Kidney (tissue), 14 donors: ENCODE results near the gene DLG5. TPM values are rescaled to one million over a fixed set of nuclear protein-coding genes. Genes with fewer than 3 reads are reported as not detected.
A peak's percentile ranks its signal among the peaks of the same experiment; 100 is the strongest.

Experiments
- DNase-seq, 5 donors: peaks; one replicate each; pipeline ENCODE4 v3.0.0-alpha.2; 2013 to 2020
- FAIRE-seq: peaks from 2 replicates; lab custom pipeline; 2012; peaks lifted over from hg19 to GRCh38; lab: Jason Lieb, UNC
- H3K27ac ChIP-seq, 2 donors: one replicate each; pipeline ENCODE4 v1.7.0; 2013; ENCODE audit warnings: low read depth in 2 of 2, low read length in 2 of 2, inconsistent platforms in 1 of 2
- H3K27me3 ChIP-seq: one replicate; pipeline ENCODE4 v1.7.1; 2013; ENCODE audit warnings: low read length, inconsistent platforms; ENCODE audit not compliant: control insufficient read depth, insufficient read depth
- H3K36me3 ChIP-seq, 3 donors: one replicate each; pipeline versions ENCODE4 v1.7.0 to v1.7.1; 2013; ENCODE audit warnings: low read length in 3 of 3, control low read depth in 1 of 3, inconsistent platforms in 1 of 3; ENCODE audit not compliant: insufficient read depth in 3 of 3, control insufficient read depth in 2 of 3
- H3K4me1 ChIP-seq, 3 donors: one replicate each; pipeline versions ENCODE4 v1.7.0 to v1.7.1; 2013; ENCODE audit warnings: low read length in 3 of 3, inconsistent platforms in 1 of 3, low read depth in 1 of 3; ENCODE audit not compliant: control insufficient read depth in 2 of 3, insufficient read depth in 2 of 3
- H3K4me3 ChIP-seq, 3 donors: one replicate each; pipeline versions ENCODE4 v1.7.0 to v1.8.1; 2013; ENCODE audit warnings: low read length in 3 of 3, control low read depth in 1 of 3, inconsistent platforms in 1 of 3
- H3K9ac ChIP-seq, 3 donors: one replicate each; pipeline versions ENCODE4 v1.7.0 to v1.7.1; 2013; ENCODE audit warnings: low read length in 3 of 3, control low read depth in 1 of 3, inconsistent platforms in 1 of 3
- H3K9me3 ChIP-seq, 3 donors: one replicate each; pipeline versions ENCODE4 v1.7.0 to v1.7.1; 2013; ENCODE audit warnings: low read length in 3 of 3, control low read depth in 1 of 3, inconsistent platforms in 1 of 3; ENCODE audit not compliant: control insufficient read depth in 2 of 3, insufficient read depth in 1 of 3
- CTCF ChIP-seq: IDR thresholded peaks from 3 replicates; pipeline ENCODE4 v1.5.1; 2012; ENCODE audit warnings: mild to moderate bottlenecking, moderate library complexity, borderline replicate concordance; ENCODE audit not compliant: insufficient read depth; ENCODE audit errors: extremely low read depth
- intact Hi-C: fragments of 100-400 bp; cut with DNase I; formaldehyde crosslinking; loops from one replicate; pipeline ENCODE4 v1.11.1; 2022
- polyA plus RNA-seq: library from polyadenylated mRNA; stranded (reverse); fragments of 350-450 nt; fragmentation: Illumina TruSeq; extraction: RNeasy Lipid Tissue Mini Kit (QIAGEN cat#74804); gene quantifications from one replicate; pipeline ENCODE4 v1.2.3, GENCODE V29; 2014; ENCODE audit warnings: low read depth, low replicate concordance; ENCODE audit not compliant: insufficient read depth
- total RNA-seq: library from RNA; stranded (reverse); fragmentation: NEBNext Ultra II Directional; extraction: Animal tissue kit (Norgen Biotek cat#: 25700); gene quantifications from one replicate; pipeline ENCODE4 v1.2.1, GENCODE V29; 2021
- donor health status: control.
- donor health status: control.
- donor health status: control.
- donor health status: control.
- donor health status: control.
- donor health status: DM: yes; HTN: yes; CAD: no.
- donor health status: Normal renal cell carcinoma (clear cell type).

DLG5 gene
- total and polyA plus RNA-seq, 2 donors from 2014 or later, result 5.4 to 30.0 TPM

GRCh38 chr10:77863446-77863845 is 63.1 kb downstream of the DLG5 start:
- no peak for TF ChIP-seq CTCF
- intact Hi-C loops, result no loop called here
- no peaks in the 10 kb centered on the region for H3K36me3 ChIP-seq
- H3K4me1 ChIP-seq, result peaks cover 0 to 8% (median 3%) of the 10 kb centered on the region in 3 donors
- no peak overlapping the region for H3K9ac ChIP-seq
- no peaks in the 10 kb centered on the region for H3K27me3 ChIP-seq
- H3K4me3 ChIP-seq, result no peak overlapping the region
- H3K9me3 ChIP-seq, result no peaks in the 10 kb centered on the region
- DNase-seq, result no peak
- no peak for FAIRE-seq
- peak overlapping the region; percentile 43 to 72 for H3K27ac ChIP-seq

- FAIRE-seq, result no peak
- H3K27ac ChIP-seq, result no peak overlapping the region
- no peaks in the 10 kb centered on the region for H3K27me3 ChIP-seq
- intact Hi-C loops, result no loop called here
- H3K4me3 ChIP-seq, result no peak overlapping the region
- no peaks in the 10 kb centered on the region for H3K36me3 ChIP-seq
- peaks cover 0 to 8% (median 3%) of the 10 kb centered on the region in 3 donors for H3K4me1 ChIP-seq
- DNase-seq, result no peak
- no peak for TF ChIP-seq CTCF
- no peak overlapping the region for H3K9ac ChIP-seq
- H3K9me3 ChIP-seq, result no peaks in the 10 kb centered on the region
Measured at GRCh38 chr10:77862595-77862994, 64.0 kb downstream of the DLG5 start.

GRCh38 chr10:77861366-77861765 is 65.2 kb downstream of the DLG5 start:
- FAIRE-seq (no peak), DNase-seq (no peak)
- Histone ChIP-seq H3K9ac (no peak overlapping the region), H3K36me3 (no peaks in the 10 kb centered on the region), H3K4me3 (no peak overlapping the region), H3K4me1 (peaks cover 0 to 12% (median 3%) of the 10 kb centered on the region in 3 donors), H3K9me3 (no peaks in the 10 kb centered on the region), H3K27me3 (no peaks in the 10 kb centered on the region), H3K27ac (no peak overlapping the region)
- TF ChIP-seq CTCF, result no peak
- intact Hi-C loops, result no loop called here

GRCh38 chr10:77859865-77860282 is 66.7 kb downstream of the DLG5 start:
- Histone ChIP-seq H3K27me3 (no peaks in the 10 kb centered on the region), H3K4me3 (no peak overlapping the region), H3K27ac (peak overlapping the region in 1 of 2 donors; percentile 24), H3K9ac (no peak overlapping the region), H3K9me3 (no peaks in the 10 kb centered on the region), H3K4me1 (peaks cover 0 to 12% (median 3%) of the 10 kb centered on the region in 3 donors), H3K36me3 (no peaks in the 10 kb centered on the region)
- DNase-seq (no peak), FAIRE-seq (no peak)
- TF ChIP-seq CTCF, result no peak
- intact Hi-C loops, result loop anchor here (10.0 kb wide), 1 partner anchor 145 kb away; no protein-coding TSS in a partner anchor
